ENCODE measurements around the gene CLDN4. TPM values are rescaled to one million over a fixed set of nuclear protein-coding genes. Genes with fewer than 3 reads are reported as not detected.

The CLDN4 gene
- total RNA-seq, 1 experiment from 2014 or later: 15.6 TPM

GRCh38 chr7:73842067-73842976 is 11.5 kb downstream of the CLDN4 start, which contains the start of gene METTL27:
Gene METTL27 (minus strand): TSS chr7:73842516. CDS start chr7:73842140, 376 bp downstream.
- Histone ChIP-seq H3K27ac (ENCODE audit: insufficient read length, low read depth, low read length) (no peak within 1 kb of the TSS), H3K4me2 (ENCODE audit: insufficient read depth, insufficient read length, low read length) (peak within 1 kb of the TSS; percentile 64), H2BK120ac (ENCODE audit: low read depth, low read length, poor library complexity, severe bottlenecking) (no peak within 1 kb of the TSS), H3K23ac (ENCODE audit: insufficient read length, low read depth, low read length) (no peak within 1 kb of the TSS), H2BK12ac (ENCODE audit: insufficient read length, low read depth, low read length) (no peak within 1 kb of the TSS), H3T11ph (ENCODE audit: low read length) (no peak within 1 kb of the TSS), H2BK20ac (ENCODE audit: low read depth, low read length, poor library complexity, severe bottlenecking) (no peak within 1 kb of the TSS), H3K56ac (ENCODE audit: insufficient read length, low read depth, low read length) (no peak within 1 kb of the TSS), H3K9ac (ENCODE audit: extremely low read depth, insufficient read length, low read length) (peak within 1 kb of the TSS; percentile 75), H3K79me1 (ENCODE audit: insufficient read depth, low read depth, low read length, poor library complexity, severe bottlenecking) (no peaks in the 10 kb centered on the region), H3K4me1 (ENCODE audit: insufficient read depth, low read length) (no peaks in the 10 kb centered on the region), H2BK15ac (ENCODE audit: low read depth, low read length) (no peak within 1 kb of the TSS), H3K14ac (ENCODE audit: insufficient read depth, low read length) (peak within 1 kb of the TSS; percentile 85), H3K4ac (ENCODE audit: low read depth, low read length) (no peak within 1 kb of the TSS), H3K23me2 (ENCODE audit: insufficient read length, low read depth, low read length, poor library complexity, severe bottlenecking) (peaks cover 3% of the 10 kb centered on the region), H2AFZ (ENCODE audit: low read length) (no peak within 1 kb of the TSS), H3K27me3 (ENCODE audit: insufficient read depth, low read length) (no peaks in the 10 kb centered on the region), H3K18ac (ENCODE audit: insufficient read length, low read depth, low read length) (peak within 1 kb of the TSS; percentile 94), H3K9me3 (ENCODE audit: control insufficient read depth, low read depth, low read length) (no peaks in the 10 kb centered on the region), H4K5ac (ENCODE audit: insufficient read length, low read depth, low read length) (no peak within 1 kb of the TSS), H4K91ac (ENCODE audit: insufficient read length, low read depth, low read length) (no peak within 1 kb of the TSS), H3K79me2 (ENCODE audit: insufficient read depth, low read length) (no peaks in the 10 kb centered on the region), H4K8ac (replicated peaks; ENCODE audit: insufficient read length, low read depth, low read length) (no peak within 1 kb of the TSS), H4K20me1 (ENCODE audit: control insufficient read depth, insufficient read depth, insufficient read length) (no peaks in the 10 kb centered on the region), H2AK5ac (ENCODE audit: insufficient read length, low read length) (no peak within 1 kb of the TSS), H2BK5ac (ENCODE audit: insufficient read length, low read length) (no peak within 1 kb of the TSS)
- Mint-ChIP-seq H3K36me3 (ENCODE audit: insufficient read depth in 1 of 3, low read depth in 3 of 3) (peaks cover 0 to 11% (median 0%) of the 10 kb centered on the region in 3 experiments; a peak in 3 of 7 replicates), H3K27ac (peak within 1 kb of the TSS; percentile 89 to 92 (median 91); a peak in 5 of 7 replicates), H3K9me3 (no peaks in the 10 kb centered on the region; a peak in 2 of 5 replicates), H3K4me1 (peaks cover 23 to 26% of the 10 kb centered on the region in 2 experiments), H3K4me3 (peak within 1 kb of the TSS; percentile 78 to 87), H3K27me3 (ENCODE audit: low read depth) (peaks cover 3% of the 10 kb centered on the region)
- TF ChIP-seq CTCF (conservative IDR thresholded peaks at IDR 0.05): no peak
- WGBS (ENCODE audit: extremely low coverage, insufficient read length, low lambda C conversion rate): no CpG with 5 or more reads among the region's 45 CpGs
- DNase-seq: peak; percentile 97
